NCI-H2196 (cell line): ENCODE measurements around the gene ITSN1.
"Not testable (repeated sequence)": the region's sequence is repeated elsewhere in the genome, so short reads cannot be mapped to it uniquely, and the experiment has no call there.

ENCODE experiments used
- DNase-seq: peaks from one replicate; lab custom pipeline; 2025; ENCODE audit not compliant: unreplicated experiment; lab: John Stamatoyannopoulos, UW

The ITSN1 gene

GRCh38 chr21:33857846-33858666 is 215.8 kb downstream of the ITSN1 start:
- no peak for DNase-seq

DNA sequence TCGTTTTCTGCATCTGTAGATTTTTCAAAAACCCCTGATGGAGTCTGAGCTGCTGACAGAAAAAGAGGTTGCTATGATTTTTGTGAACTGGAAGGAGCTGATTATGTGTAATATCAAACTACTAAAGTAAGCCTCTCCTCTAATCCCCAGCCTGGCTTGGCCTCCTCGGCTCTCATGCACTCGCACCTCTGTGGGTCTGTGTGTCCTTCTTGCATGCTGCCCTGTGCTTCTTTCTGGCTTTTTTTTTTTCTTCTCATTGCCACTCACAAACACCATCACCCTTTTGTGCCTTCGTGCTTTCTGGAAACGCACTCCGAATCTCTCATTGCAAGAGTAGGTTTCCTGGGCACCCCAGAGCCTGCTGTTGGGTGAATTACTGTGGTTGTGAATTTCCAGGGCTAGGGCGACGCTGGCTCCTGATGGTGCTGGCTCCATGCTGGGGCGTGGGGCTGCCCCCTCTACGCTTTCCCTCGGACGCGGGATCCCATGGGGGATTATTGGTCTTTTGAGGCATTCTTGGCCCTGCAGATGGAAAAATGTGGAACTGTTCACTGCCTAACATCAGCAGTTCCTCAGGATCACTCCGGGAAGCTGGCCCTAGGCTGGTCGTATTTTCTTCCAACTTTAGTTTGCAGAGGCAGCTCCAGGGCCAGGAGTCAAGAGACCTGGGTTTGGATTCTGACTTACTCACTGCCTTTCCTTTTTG is 216.5 kb downstream of the ITSN1 start:
- no peak for DNase-seq

GRCh38 chr21:33859373-33860102 is 217.2 kb downstream of the ITSN1 start:
- no peak for DNase-seq

- no peak for DNase-seq
Measured at GRCh38 chr21:33860332-33860879, 218.1 kb downstream of the ITSN1 start.

GRCh38 chr21:33861125-33861524 is 218.8 kb downstream of the ITSN1 start:
- no peak for DNase-seq

DNA sequence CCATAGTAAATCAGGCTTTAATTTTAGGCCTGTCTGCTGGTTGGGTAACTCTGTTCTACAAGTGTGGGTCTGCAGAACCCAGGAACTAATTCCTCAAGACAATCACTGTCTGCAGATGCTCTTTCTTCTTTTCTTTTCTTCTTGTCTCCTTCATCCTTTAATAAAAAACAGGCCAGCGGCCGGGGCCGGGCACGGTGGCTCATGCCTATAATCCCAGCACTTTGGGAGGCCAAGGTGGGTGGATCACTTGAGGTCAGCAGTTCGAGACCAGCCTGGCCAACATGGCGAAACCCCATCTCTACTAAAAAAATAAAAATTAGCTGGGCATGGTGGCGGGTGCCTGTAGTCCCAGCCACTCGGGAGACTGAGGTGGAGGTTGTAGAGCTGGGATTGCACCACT is 220.9 kb downstream of the ITSN1 start:
- DNase-seq: not testable (repeated sequence)

GRCh38 chr21:33864150-33864549 is 221.8 kb downstream of the ITSN1 start:
- no peak for DNase-seq

GRCh38 chr21:33865176-33865575 is 222.9 kb downstream of the ITSN1 start:
- DNase-seq: no peak

DNA sequence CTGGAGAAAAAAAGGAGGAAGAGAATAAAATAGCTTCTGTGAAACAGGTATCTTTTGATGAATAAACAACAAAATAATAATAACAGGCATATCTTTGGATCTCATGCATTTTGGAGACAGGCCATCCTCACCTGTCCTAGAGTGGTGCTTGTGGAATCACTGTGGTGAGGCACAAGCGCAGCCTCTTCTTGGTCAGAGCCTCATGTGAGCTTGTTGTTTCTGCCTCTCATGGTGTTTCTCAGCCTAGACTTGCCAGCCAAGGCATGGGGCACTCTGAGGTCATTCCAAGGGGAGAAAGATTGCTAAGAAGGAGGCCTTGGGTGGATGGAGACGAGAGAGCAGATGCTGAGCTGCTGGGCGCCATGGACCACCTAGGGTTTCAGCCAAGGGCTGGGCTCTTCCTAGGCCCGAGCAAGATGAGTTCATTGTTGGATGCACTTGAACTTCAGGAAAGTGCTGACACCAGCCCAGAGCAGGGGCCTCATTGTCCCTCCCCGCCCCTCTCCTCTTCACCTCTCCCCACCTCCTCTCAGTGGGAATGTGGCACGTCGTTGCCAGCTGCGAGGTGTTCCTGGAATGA is 223.8 kb downstream of the ITSN1 start:
- no peak for DNase-seq

DNA sequence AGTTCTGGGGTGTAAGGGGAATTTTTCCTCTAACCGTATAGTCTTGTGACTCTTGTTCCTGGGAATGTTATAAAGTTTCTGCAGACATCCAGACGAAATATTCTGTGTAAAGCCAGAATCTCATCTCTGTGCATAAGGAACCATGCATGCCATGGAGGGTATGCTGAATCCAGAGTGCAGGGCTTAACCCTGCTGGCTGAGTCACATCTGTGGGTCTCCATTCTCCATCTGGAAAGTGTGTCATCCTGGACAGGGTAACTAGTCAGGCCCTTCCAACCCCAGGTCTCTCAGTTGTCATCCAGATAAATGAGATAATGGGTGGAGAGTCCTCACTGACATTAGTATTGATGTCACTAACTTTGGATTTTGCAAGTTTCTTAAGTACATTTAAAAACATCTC is 224.5 kb downstream of the ITSN1 start:
- no peak for DNase-seq

DNA sequence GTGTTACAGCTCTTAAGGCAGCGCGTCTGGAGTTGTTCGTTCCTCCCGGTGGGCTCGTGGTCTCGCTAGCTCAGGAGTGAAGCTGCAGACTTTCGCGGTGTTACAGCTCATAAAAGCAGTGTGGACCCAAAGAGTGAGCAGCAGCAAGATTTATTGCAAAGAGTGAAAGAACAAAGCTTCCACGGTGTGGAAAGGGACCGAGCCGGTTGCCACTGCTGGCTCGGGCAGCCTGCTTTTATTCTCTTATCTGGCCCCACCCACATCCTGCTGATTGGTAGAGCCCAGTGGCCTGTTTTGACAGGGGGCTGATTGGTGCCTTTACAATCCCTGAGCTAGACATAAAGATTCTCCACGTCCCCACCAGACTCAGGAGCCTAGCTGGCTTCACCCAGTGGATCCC is 225.6 kb downstream of the ITSN1 start:
- DNase-seq: not testable (repeated sequence)

DNA sequence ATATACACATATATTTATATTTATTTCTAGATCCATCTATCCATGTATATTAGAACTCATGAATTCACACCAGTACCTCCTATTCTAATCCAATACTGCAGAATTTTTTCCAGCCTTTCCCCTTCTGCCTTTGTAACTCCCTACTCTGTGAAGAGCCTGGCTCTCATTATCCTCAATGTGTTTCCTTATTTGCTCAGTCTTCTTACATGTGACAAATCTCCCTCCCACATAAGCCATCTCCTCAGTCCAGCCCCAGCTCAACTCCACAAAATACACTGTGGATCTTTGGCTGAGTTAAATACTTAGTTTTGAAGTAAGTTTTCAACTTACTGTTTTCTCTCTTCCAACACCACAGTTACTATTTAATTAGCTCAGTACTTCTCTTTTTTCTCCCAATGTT is 227.6 kb downstream of the ITSN1 start:
- no peak for DNase-seq

GRCh38 chr21:33870768-33871167 is 228.5 kb downstream of the ITSN1 start:
- no peak for DNase-seq

GRCh38 chr21:33871171-33871570 is 228.9 kb downstream of the ITSN1 start:
- DNase-seq: no peak

- no peak for DNase-seq
Measured at GRCh38 chr21:33872881-33873515, 230.7 kb downstream of the ITSN1 start.

- DNase-seq: no peak
Measured at GRCh38 chr21:33874161-33874560, 231.9 kb downstream of the ITSN1 start.

DNA sequence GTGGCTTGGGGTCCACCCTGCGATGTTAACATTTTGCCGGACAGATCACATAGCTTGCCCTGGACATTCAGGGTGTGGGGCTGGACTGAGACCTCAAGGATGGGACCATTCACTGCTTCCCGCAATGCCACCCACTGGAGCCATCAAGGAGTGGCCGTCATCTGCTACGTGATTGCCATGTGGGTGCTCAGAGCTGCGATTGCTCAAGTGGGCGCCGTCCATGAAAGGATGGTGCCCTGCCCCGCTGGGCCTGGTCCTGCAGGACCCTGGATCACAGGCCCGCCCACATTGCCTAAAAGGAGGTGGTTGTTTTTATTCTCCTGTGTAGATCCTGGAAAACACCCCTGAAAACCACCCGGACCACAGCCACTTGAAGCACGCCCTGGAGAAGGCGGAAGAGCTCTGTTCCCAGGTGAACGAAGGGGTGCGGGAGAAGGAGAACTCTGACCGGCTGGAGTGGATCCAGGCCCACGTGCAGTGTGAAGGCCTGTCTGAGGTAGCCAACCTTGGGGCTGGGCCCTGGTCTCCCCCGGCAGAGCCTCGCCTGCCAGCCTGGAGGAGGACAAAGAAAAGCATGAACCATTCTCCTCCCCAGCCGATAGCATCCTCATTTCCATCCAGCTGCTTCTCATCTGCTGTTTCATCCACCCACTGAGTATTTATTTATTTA is 232.9 kb downstream of the ITSN1 start:
- DNase-seq: no peak

- no peak for DNase-seq
Measured at GRCh38 chr21:33878824-33879223, 236.5 kb downstream of the ITSN1 start.

DNA sequence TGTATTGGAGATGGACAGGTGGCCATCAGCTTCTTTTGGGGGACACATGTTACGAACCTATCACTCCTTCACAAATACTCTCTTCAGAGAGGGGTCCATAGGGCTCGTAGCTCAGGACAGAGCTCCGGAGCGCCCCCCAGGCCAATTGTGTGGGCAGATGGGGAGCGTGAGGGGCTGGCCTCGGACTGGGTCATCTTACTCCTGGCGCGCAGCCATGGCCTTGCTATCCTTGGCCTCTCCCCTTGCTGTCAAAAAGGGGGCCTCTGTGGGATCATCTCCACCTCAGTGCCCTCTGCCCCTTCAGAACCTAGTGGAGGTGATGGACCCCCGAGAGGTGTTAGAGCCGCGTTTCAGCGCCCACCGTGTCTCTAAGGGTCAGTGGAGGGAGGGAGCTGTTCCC is 238.3 kb downstream of the ITSN1 start:
- DNase-seq: no peak
